Measurements from ENCODE around the gene SMOC2.

DNA sequence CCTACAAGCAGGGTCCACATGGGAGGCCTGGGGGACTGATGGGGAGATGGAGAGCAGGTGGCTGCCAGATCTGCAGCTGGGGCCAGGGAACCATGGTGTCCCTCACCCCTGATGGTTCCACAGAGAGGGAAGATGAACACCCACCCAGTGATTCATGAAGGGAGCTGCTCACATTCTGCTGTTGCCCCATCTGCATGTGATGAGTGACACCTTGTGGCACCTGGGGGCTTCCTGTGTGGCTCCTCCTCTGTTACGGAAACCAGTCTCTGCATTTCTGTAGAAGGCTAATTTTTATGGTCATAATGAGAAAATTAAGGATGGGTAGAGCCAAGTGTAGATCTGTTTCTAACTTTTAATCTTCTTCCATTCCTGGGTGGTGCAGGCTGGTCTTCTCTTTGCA is 217.1 kb downstream of the SMOC2 start:
- TF ChIP-seq, protein P1, sequence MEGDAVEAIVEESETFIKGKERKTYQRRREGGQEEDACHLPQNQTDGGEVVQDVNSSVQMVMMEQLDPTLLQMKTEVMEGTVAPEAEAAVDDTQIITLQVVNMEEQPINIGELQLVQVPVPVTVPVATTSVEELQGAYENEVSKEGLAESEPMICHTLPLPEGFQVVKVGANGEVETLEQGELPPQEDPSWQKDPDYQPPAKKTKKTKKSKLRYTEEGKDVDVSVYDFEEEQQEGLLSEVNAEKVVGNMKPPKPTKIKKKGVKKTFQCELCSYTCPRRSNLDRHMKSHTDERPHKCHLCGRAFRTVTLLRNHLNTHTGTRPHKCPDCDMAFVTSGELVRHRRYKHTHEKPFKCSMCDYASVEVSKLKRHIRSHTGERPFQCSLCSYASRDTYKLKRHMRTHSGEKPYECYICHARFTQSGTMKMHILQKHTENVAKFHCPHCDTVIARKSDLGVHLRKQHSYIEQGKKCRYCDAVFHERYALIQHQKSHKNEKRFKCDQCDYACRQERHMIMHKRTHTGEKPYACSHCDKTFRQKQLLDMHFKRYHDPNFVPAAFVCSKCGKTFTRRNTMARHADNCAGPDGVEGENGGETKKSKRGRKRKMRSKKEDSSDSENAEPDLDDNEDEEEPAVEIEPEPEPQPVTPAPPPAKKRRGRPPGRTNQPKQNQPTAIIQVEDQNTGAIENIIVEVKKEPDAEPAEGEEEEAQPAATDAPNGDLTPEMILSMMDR (IDR thresholded peaks at IDR 0.05; ENCODE audit: poor library complexity, severe bottlenecking) = no peak
- TF ChIP-seq RAD21 (conservative IDR thresholded peaks at IDR 0.05) (no peak), MXI1 (conservative IDR thresholded peaks at IDR 0.05; ENCODE audit: poor library complexity, severe bottlenecking) (no peak), EZH2 (IDR thresholded peaks at IDR 0.05; ENCODE audit: borderline replicate concordance, insufficient read depth, low read length, poor library complexity, severe bottlenecking) (no peak), POLR2AphosphoS5 (IDR thresholded peaks at IDR 0.05) (no peak), EP300 (conservative IDR thresholded peaks at IDR 0.05; ENCODE audit: poor library complexity, severe bottlenecking) (no peak), TAF1 (IDR thresholded peaks at IDR 0.05; ENCODE audit: low read depth) (no peak)
- TF ChIP-seq, protein P2, sequence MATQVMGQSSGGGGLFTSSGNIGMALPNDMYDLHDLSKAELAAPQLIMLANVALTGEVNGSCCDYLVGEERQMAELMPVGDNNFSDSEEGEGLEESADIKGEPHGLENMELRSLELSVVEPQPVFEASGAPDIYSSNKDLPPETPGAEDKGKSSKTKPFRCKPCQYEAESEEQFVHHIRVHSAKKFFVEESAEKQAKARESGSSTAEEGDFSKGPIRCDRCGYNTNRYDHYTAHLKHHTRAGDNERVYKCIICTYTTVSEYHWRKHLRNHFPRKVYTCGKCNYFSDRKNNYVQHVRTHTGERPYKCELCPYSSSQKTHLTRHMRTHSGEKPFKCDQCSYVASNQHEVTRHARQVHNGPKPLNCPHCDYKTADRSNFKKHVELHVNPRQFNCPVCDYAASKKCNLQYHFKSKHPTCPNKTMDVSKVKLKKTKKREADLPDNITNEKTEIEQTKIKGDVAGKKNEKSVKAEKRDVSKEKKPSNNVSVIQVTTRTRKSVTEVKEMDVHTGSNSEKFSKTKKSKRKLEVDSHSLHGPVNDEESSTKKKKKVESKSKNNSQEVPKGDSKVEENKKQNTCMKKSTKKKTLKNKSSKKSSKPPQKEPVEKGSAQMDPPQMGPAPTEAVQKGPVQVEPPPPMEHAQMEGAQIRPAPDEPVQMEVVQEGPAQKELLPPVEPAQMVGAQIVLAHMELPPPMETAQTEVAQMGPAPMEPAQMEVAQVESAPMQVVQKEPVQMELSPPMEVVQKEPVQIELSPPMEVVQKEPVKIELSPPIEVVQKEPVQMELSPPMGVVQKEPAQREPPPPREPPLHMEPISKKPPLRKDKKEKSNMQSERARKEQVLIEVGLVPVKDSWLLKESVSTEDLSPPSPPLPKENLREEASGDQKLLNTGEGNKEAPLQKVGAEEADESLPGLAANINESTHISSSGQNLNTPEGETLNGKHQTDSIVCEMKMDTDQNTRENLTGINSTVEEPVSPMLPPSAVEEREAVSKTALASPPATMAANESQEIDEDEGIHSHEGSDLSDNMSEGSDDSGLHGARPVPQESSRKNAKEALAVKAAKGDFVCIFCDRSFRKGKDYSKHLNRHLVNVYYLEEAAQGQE (IDR thresholded peaks at IDR 0.05; ENCODE audit: borderline replicate concordance) = no peak
